H1 (cell line): ENCODE measurements around the gene MKX. TPM values are rescaled to one million over a fixed set of nuclear protein-coding genes. Genes with fewer than 3 reads are reported as not detected.

Experiments used
- SIN3A ChIP-seq, 2 experiments: IDR thresholded peaks in 1 of 2; conservative IDR thresholded peaks in 1 of 2; 2 replicates each; pipeline ENCODE4 v1.6.1; 2011 to 2012; ENCODE audit warnings: low read length in 2 of 2, improper control_type of control experiment in 1 of 2, low read depth in 1 of 2, mild to moderate bottlenecking in 1 of 2
- TEAD4 ChIP-seq: IDR thresholded peaks from 2 replicates; pipeline ENCODE4 v1.6.1; 2012; ENCODE audit warnings: low read depth, low read length, inconsistent platforms, mixed read lengths
- USF2 ChIP-seq: IDR thresholded peaks from 2 replicates; pipeline ENCODE4 v1.6.1; 2011; ENCODE audit warnings: low read length, improper control_type of control experiment
- YY1 ChIP-seq: IDR thresholded peaks from 2 replicates; pipeline ENCODE4 v1.6.1; 2011; ENCODE audit warnings: low read depth, mild to moderate bottlenecking, low read length
- polyA plus RNA-seq, 7 experiments: library from polyadenylated mRNA; depleted of rRNA in 3 of 7; stranded (reverse) in 5 of 7; unstranded in 2 of 7; fragments of >200 nt in 5 of 7; fragments of 200-250 nt in 2 of 7; gene quantifications; 1 replicate in 5 of 7; 2 replicates in 1 of 7; 4 replicates in 1 of 7; pipeline versions ENCODE4 v1.2.1 to v1.2.3, GENCODE V29; 2011 to 2013; ENCODE audit warnings: missing spikeins in 2 of 7, mixed read lengths in 2 of 7
- total RNA-seq: library from RNA; stranded (reverse); fragmentation: NEBNext Ultra II Directional; extraction: Animal tissue kit (Norgen Biotek cat#: 25700); gene quantifications from 2 replicates; pipeline ENCODE4 v1.2.1, GENCODE V29; 2021

Gene MKX
- total and polyA plus RNA-seq, 2 of the 8 experiments (the other 6 are each of a cell fraction or from before 2014, with no cell fraction given) = 0.21 to 1.3 TPM

GRCh38 chr10:27663621-27664020, 82.0 kb downstream of the MKX start (continued):
- TF ChIP-seq SIN3A (conservative IDR thresholded peaks at IDR 0.05 in 1 of 2, IDR thresholded peaks at IDR 0.05 in 1 of 2; ENCODE audit: low read depth in 1 of 2, low read length in 2 of 2) = no peak
- no peak for TF ChIP-seq YY1
- no peak for TF ChIP-seq USF2
- TF ChIP-seq TEAD4 = no peak
